ACC112 (cell line): ENCODE results near the gene KIF5A.

Experiments
- H2AFZ ChIP-seq: fragments of 200-600 bp; sonication (generic); one replicate; pipeline ENCODE4 v1.6.0; 2017; ENCODE audit warnings: antibody characterized with exemption, low read length; ENCODE audit not compliant: unreplicated experiment
- H3K27ac ChIP-seq: fragments of 200-600 bp; sonication (generic); 2 replicates; pipeline ENCODE4 v1.5.1; 2014; ENCODE audit warnings: low read depth, mild to moderate bottlenecking, antibody characterized with exemption, low read length, moderate library complexity
- H3K27me3 ChIP-seq: fragments of 200-600 bp; sonication (generic); 2 replicates; pipeline ENCODE4 v1.6.1; 2014; ENCODE audit warnings: mild to moderate bottlenecking, antibody characterized with exemption, low read length, moderate library complexity, mixed read lengths; ENCODE audit not compliant: insufficient read depth
- H3K36me3 ChIP-seq: fragments of 200-600 bp; sonication (generic); 2 replicates; pipeline ENCODE4 v1.6.1; 2016; ENCODE audit warnings: mild to moderate bottlenecking, antibody characterized with exemption, low read length, moderate library complexity, mixed read lengths; ENCODE audit not compliant: insufficient read depth
- H3K4me1 ChIP-seq: fragments of 200-600 bp; sonication (generic); one replicate; pipeline ENCODE4 v1.6.1; 2016; ENCODE audit warnings: low read length, mixed read lengths; ENCODE audit not compliant: insufficient read depth, unreplicated experiment, control insufficient read depth
- H3K4me3 ChIP-seq: fragments of 200-600 bp; sonication (generic); 2 replicates; pipeline ENCODE4 v1.5.1; 2014; ENCODE audit warnings: mild to moderate bottlenecking, low read depth, low read length
- H3K79me2 ChIP-seq: fragments of 200-600 bp; sonication (generic); one replicate; pipeline ENCODE4 v1.6.0; 2016; ENCODE audit warnings: low read length; ENCODE audit not compliant: control insufficient read depth, unreplicated experiment, insufficient read depth

Gene KIF5A

DNA sequence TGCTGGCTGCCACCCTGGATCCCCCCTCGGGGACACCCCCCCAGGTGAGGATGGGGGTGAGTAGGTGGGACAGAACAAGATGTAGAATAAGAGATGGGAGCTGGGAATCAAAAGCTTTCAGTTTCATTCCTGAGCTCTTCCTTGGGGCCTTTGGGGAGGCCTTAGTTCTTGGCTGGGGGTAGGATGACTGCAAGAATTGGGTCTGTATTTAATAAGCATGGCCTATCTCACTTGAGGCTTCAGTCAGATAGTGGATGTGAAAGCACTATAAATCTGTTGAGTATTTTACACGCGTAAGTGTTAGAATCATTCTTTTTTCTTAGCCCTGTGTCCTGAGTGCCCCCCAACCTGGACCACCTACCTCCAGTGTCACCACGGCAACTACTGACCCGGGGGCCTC, 22.7 kb upstream of the KIF5A start:
- Histone ChIP-seq H2AFZ (no peak overlapping the region), H3K79me2 (peaks cover 41% of the 10 kb centered on the region), H3K27me3 (no peaks in the 10 kb centered on the region), H3K4me1 (peaks cover 18% of the 10 kb centered on the region), H3K27ac (no peak overlapping the region), H3K4me3 (no peak overlapping the region), H3K36me3 (peaks cover 6% of the 10 kb centered on the region)

DNA sequence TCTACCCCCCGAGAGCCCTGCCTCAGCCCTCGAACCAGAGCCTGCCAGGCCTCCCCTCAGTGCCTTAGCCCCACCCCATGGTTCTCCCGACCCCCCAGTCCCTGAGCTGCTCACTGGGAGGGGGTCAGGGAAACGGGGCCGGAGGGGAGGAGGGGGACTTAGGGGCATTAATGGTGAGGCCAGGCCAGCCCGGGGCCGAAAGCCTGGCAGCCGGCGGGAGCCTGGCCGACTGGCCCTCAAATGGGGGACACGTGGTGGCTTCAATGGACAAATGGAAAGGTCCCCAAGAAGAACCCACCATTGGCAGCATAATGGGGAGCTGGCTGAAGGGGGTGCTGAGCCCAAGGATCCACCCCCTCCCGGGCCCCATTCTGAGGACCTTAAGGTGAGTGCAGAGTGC, 21.7 kb upstream of the KIF5A start:
- Histone ChIP-seq H3K4me1 (peaks cover 16% of the 10 kb centered on the region), H2AFZ (no peak overlapping the region), H3K36me3 (peaks cover 6% of the 10 kb centered on the region), H3K4me3 (no peak overlapping the region), H3K27ac (no peak overlapping the region), H3K79me2 (peaks cover 41% of the 10 kb centered on the region), H3K27me3 (no peaks in the 10 kb centered on the region)

DNA sequence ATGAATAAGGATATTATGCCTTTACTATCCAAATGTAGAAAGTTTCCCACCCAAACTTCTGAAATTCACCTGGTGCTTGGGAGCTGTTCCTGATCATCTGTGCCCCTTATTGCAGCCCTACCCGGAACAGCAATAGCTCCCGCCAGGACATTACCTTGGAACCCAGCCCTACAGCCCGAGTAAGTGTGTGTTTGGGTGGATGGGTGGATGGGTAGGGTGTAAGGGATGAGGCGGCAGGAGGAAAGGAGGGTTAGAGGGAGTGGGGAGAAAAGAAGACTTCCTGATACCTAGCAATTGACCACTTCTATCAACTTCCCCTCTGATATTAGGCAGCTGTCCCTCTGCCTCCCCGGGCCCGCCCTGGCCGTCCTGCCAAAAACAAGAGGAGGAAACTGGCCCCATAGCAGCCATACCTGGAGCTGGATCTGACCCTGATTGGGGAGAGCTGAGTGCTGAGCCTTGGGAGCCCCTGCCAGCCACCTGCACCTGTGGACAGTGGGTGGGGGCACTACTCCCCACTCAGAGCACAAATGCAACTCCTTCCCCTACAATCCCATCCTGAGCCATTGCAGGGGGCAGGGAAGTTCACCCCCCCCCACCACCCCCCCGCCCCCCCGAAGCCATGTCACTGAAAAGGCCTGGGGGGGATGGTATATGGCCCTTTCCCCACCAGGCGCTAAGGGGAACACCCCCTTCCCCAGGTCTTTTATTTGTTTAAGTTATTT, 20.9 kb upstream of the KIF5A start:
- peaks cover 11% of the 10 kb centered on the region for H3K4me1 ChIP-seq
- H3K4me3 ChIP-seq = no peak overlapping the region
- no peaks in the 10 kb centered on the region for H3K27me3 ChIP-seq
- H3K79me2 ChIP-seq = peaks cover 33% of the 10 kb centered on the region
- H2AFZ ChIP-seq = no peak overlapping the region
- peaks cover 6% of the 10 kb centered on the region for H3K36me3 ChIP-seq
- H3K27ac ChIP-seq = no peak overlapping the region

DNA sequence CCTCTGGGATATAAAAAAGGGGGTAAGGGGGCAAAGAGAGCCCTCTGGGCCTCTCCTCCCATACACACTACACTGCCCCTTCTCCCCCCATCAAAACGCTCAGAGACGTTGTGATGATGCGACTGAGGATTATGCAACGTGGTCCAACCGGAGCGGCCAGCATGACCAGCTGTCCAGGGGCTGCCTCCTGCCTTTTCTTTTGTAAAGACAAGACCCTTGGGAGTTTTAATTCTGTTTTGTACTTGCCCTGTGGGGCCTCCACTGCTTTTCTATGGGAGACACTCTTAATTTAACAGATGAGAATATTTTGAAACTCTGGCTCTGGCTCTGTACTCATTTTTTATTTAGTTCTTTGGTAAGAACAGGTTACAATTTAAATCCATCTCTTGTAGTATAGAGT, 20.0 kb upstream of the KIF5A start:
- Histone ChIP-seq H3K4me3 (no peak overlapping the region), H2AFZ (no peak overlapping the region), H3K79me2 (peaks cover 25% of the 10 kb centered on the region), H3K27ac (no peak overlapping the region), H3K36me3 (peaks cover 6% of the 10 kb centered on the region), H3K27me3 (no peaks in the 10 kb centered on the region), H3K4me1 (peaks cover 3% of the 10 kb centered on the region)

DNA sequence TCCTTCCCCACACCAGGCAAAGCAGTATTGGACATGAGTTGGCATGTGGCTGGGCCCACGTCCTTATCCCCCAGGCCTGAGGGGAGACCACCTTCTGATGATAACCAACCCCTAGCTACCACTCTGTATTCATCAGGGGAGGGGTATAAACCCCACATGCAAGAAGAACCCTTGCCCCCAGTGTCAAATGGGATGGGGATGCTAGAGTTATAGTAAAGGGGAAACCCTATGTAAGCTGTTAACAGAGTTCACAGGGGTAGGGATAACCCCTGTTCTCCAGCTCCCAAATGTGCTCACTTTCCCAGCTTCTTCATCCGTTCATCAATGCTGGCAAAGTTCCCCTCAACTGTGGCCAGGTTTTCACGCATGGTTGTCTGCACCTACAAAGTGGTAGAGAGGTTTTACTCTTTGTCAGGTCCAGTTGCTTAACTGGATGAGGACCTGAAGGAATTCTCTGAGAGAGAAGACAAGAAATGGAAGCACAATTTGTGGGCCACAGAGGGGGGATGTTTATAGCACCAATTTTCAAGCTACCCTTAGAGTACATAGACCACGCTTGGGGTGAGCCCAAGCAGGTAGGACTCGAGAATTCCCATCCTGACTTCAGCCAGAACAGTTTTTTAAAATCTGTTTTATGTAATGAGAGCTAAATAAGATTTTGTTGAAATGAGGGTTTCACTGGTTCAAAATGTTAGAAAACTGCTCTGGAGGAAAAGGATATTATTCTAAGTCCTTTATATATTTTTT, 19.3 kb upstream of the KIF5A start:
- Histone ChIP-seq H3K27me3 (no peaks in the 10 kb centered on the region), H2AFZ (no peak overlapping the region), H3K4me1 (no peaks in the 10 kb centered on the region), H3K36me3 (peaks cover 6% of the 10 kb centered on the region), H3K27ac (no peak overlapping the region), H3K4me3 (no peak overlapping the region), H3K79me2 (peaks cover 18% of the 10 kb centered on the region)

DNA sequence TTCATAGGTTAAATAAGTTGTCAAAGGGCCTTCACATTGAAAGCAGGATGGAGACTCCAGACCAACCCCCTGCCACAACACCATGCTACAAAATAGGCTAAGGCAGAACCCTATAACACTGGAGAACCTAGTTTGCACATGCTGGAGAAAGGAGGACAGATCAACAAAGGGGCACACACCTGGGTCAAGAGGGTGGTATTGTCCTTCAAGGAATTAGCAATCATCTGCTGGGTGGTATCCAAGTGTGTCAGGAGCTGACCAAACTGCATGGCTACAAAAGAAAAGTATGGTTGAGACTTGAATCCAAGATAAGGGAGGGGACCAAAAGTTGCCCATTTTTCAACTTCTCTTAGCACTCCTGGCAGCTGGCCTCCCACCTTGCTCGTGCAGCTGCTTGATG, 18.0 kb upstream of the KIF5A start:
- Histone ChIP-seq H3K4me3 (no peak overlapping the region), H3K36me3 (peaks cover 11% of the 10 kb centered on the region), H3K79me2 (peaks cover 5% of the 10 kb centered on the region), H3K4me1 (no peaks in the 10 kb centered on the region), H3K27ac (no peak overlapping the region), H2AFZ (no peak overlapping the region), H3K27me3 (no peaks in the 10 kb centered on the region)

DNA sequence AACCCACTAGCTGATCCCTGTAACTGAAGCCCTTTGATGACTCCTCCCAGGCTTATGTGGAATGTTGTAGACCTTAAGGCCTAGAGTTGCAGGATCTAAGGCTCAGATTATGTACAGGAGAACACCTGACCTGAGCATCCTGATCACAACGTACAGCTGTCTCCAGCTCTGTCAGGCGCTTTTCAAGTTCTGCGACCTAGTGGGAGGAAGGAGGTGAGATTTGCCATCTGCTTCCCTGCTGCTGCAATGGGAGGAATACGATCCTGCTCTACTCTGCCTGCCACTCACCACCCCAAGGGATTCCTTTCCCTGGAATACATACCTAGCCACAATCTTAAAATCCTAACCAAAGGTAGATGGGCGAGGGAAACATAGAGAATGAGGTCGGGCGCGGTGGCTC, 16.7 kb upstream of the KIF5A start:
- no peak overlapping the region for H3K27ac ChIP-seq
- no peaks in the 10 kb centered on the region for H3K4me1 ChIP-seq
- no peak overlapping the region for H3K4me3 ChIP-seq
- H2AFZ ChIP-seq = no peak overlapping the region
- H3K79me2 ChIP-seq = peaks cover 4% of the 10 kb centered on the region
- peaks cover 16% of the 10 kb centered on the region for H3K36me3 ChIP-seq
- no peaks in the 10 kb centered on the region for H3K27me3 ChIP-seq

DNA sequence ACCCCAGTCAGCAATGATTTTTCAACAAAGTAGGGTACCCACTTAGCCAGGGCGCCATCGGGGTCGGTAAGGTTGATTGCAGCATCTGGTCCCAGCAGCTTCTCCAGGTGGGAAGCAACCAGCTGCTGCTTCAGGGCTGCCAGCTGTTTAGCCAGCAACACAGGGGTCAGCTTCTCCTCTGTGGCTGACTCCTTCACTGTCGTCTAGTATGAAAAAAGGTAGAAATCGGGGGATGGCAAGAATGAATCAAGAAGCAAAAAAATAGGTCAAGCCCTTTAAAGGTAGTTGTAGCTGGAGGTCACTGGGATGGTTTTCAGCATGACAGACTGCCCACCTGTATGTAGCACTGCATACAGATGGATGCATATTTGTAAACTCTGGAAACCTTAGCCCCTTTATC, 15.6 kb upstream of the KIF5A start:
- peaks cover 4% of the 10 kb centered on the region for H3K79me2 ChIP-seq
- H3K27ac ChIP-seq = no peak overlapping the region
- H3K27me3 ChIP-seq = no peaks in the 10 kb centered on the region
- no peak overlapping the region for H3K4me3 ChIP-seq
- H3K4me1 ChIP-seq = no peaks in the 10 kb centered on the region
- peaks cover 16% of the 10 kb centered on the region for H3K36me3 ChIP-seq
- no peak overlapping the region for H2AFZ ChIP-seq

DNA sequence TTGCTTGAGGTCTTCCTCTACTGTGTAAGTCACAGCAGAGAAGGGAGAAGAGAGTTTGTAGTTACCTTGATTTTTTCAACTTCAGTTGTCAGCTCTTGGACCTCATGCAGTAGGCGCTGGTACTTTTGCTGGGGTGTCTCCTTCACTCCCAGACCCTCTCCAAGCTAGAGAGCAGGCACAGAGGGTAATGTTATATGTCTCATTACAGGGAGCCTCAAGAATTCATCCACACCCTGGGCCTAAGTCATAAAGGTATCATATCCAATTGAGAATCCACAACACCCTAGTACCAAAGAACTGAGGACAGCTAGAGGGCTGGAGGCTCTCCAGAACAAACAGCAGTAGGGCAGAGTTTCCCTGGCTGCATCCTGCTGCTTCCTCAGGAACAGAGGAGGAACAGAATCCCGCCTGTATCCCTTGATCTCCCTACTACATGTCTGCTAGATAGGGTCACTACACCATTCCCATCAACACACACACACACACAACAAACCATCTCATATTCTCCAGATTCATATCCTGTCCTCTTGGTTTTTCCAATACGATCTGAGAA, 14.8 kb upstream of the KIF5A start:
- H3K27ac ChIP-seq = no peak overlapping the region
- no peak overlapping the region for H2AFZ ChIP-seq
- H3K36me3 ChIP-seq = peaks cover 13% of the 10 kb centered on the region
- no peaks in the 10 kb centered on the region for H3K4me1 ChIP-seq
- no peak overlapping the region for H3K4me3 ChIP-seq
- H3K79me2 ChIP-seq = peaks cover 4% of the 10 kb centered on the region
- no peaks in the 10 kb centered on the region for H3K27me3 ChIP-seq

DNA sequence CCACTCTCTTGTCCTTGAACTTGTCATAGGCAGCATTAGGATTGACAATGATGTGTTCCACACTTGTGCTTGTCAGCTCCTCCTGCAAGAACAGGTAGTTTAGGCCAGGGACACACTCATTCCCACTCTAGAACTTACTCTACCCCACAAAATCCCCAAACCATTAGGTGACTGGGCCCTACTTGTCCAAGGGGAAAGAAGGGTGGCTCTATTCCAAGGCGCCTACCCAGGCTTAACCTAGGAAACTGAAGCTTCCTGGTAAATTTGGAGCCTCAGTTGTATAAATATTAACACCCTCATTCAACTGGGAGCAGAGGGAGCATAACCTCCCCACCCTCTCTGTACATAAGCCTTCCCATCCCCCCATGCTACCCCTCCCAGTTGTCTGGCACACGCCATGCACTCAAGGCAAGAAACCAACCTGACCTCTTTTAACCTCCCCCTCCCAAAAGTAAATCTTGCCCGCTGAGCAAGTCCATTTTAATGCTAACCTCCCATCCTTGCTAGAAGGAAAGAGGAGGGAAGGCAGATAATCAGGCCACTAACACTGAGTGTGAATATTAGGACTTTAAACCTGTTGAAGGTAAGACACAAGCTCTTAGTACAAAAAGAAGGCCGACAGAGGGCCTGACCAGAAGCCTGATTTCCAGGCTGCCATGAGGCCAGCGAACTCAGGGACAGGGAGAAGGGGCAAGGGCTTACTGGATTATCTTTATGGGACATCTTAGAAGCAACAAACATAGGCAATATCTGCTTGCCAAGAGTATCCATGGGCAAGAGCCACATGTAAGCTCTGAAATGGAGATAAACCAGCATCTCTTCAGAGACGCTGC, 13.9 kb upstream of the KIF5A start:
- no peaks in the 10 kb centered on the region for H3K27me3 ChIP-seq
- H2AFZ ChIP-seq = no peak overlapping the region
- H3K36me3 ChIP-seq = peaks cover 14% of the 10 kb centered on the region
- H3K4me1 ChIP-seq = no peaks in the 10 kb centered on the region
- peaks cover 6% of the 10 kb centered on the region for H3K79me2 ChIP-seq
- H3K4me3 ChIP-seq = no peak overlapping the region
- no peak overlapping the region for H3K27ac ChIP-seq
